HCT116 (cell line): ENCODE results near the gene DNAH10. TPM values are rescaled to one million over a fixed set of nuclear protein-coding genes. Genes with fewer than 3 reads are reported as not detected.

ENCODE experiments used
- ATAC-seq: fragments of 200-7000 bp; cut with Tn5 transposase; 2 replicates; pipeline ENCODE4 v1.9.1; 2020; ENCODE audit warnings: mild to moderate bottlenecking, moderate library complexity
- BruUV-seq: library from RNA; stranded (reverse); fragments of 400-500 nt; replicated peaks from 2 replicates; lab custom pipeline; 2021; lab: Mats Ljungman, UMichigan
- CTCF ChIA-PET: fragments of 300-600 bp; sonication (Branson Sonifier 250); formaldehyde crosslinking; loops from one replicate; lab custom pipeline; 2021; ENCODE audit warnings: antibody characterized with exemption; lab: Charles Lee
- POLR2A ChIA-PET: fragments of 300-600, 350-600 bp; sonication (Branson Sonifier 250); formaldehyde crosslinking; loops from one replicate; lab custom pipeline; 2021; ENCODE audit warnings: antibody characterized with exemption; lab: Charles Lee
- RAD21 ChIA-PET, 2 experiments: fragments of 300-600 bp; sonication (Branson Sonifier 250); formaldehyde crosslinking; loops; one replicate each; lab custom pipeline; 2023; ENCODE audit warnings: low total read pairs in 2 of 2; ENCODE audit not compliant: uncharacterized antibody in 2 of 2, unreplicated experiment in 2 of 2, low non-redundant PET in 1 of 2; lab: Charles Lee
- DNase-seq: peaks from one replicate; pipeline ENCODE4 v3.0.0-alpha.2; 2010; ENCODE audit warnings: low read depth, low spot score
- H2AFZ ChIP-seq: fragments of 200-600 bp; shearing (Covaris generic), sonication (generic); 2 replicates; pipeline ENCODE4 v1.6.1; 2017; ENCODE audit warnings: low read depth, mixed run types, mixed read lengths, antibody characterized with exemption, low read length; ENCODE audit not compliant: poor library complexity, severe bottlenecking
- H3K27ac ChIP-seq: 2 replicates; pipeline ENCODE4 v1.5.1; 2012; ENCODE audit warnings: low read depth, low read length
- H3K27me3 ChIP-seq: fragments of 200-600 bp; sonication (generic); 2 replicates; pipeline ENCODE4 v1.6.1; 2016; ENCODE audit warnings: mixed run types, low read length, mixed read lengths; ENCODE audit not compliant: insufficient read depth
- H3K36me3 ChIP-seq, 2 experiments: fragments of 200-500 bp in 1 of 2; fragments of 200-600 bp in 1 of 2; sonication (Bioruptor generic) in 1 of 2; sonication (generic) in 1 of 2; 2 replicates each; pipeline versions ENCODE4 v1.5.1 to v1.6.1; 2014 to 2016; ENCODE audit warnings: low read length in 2 of 2, inconsistent platforms in 1 of 2, mixed read lengths in 1 of 2, mixed run types in 1 of 2; ENCODE audit not compliant: insufficient read depth in 2 of 2, control insufficient read depth in 1 of 2
- H3K4me1 ChIP-seq, 2 experiments: fragments of 200-600 bp in 1 of 2; sonication (generic) in 1 of 2; 2 replicates each; pipeline versions ENCODE4 v1.5.1 to v1.6.1; 2012 to 2017; ENCODE audit warnings: low read length in 2 of 2, inconsistent platforms in 1 of 2, mild to moderate bottlenecking in 1 of 2, mixed read lengths in 1 of 2, mixed run types in 1 of 2, moderate library complexity in 1 of 2; ENCODE audit not compliant: insufficient read depth in 2 of 2, control insufficient read depth in 1 of 2
- H3K4me2 ChIP-seq: fragments of 200-600 bp; sonication (generic); 2 replicates; pipeline ENCODE4 v1.6.1; 2017; ENCODE audit warnings: mixed run types, low read length, mixed read lengths
- H3K4me3 ChIP-seq, 2 experiments: fragments of 200-600 bp in 1 of 2; sonication (generic) in 1 of 2; replicated peaks in 1 of 2; 2 replicates each; pipeline ENCODE4 v1.5.1; 2011 to 2016; ENCODE audit warnings: low read length in 2 of 2, control low read depth in 1 of 2, low read depth in 1 of 2, mild to moderate bottlenecking in 1 of 2, mixed read lengths in 1 of 2, mixed run types in 1 of 2
- H3K79me2 ChIP-seq: fragments of 200-600 bp; sonication (generic); 2 replicates; pipeline ENCODE4 v1.6.1; 2017; ENCODE audit warnings: mild to moderate bottlenecking, mixed run types, low read length, moderate library complexity, mixed read lengths; ENCODE audit not compliant: insufficient read depth
- H3K9ac ChIP-seq: fragments of 200-600 bp; sonication (generic); 2 replicates; pipeline ENCODE4 v1.6.1; 2016; ENCODE audit warnings: low read length, mixed read lengths
- H3K9me2 ChIP-seq: fragments of 200-600 bp; sonication (generic), shearing (Covaris generic); 2 replicates; pipeline ENCODE4 v1.6.1; 2017; ENCODE audit warnings: mixed run types, mild to moderate bottlenecking, moderate library complexity; ENCODE audit not compliant: insufficient read depth
- H3K9me3 ChIP-seq, 2 experiments: fragments of 200-500 bp in 1 of 2; fragments of 200-600 bp in 1 of 2; sonication (Bioruptor generic) in 1 of 2; sonication (generic) in 1 of 2; 2 replicates each; pipeline ENCODE4 v1.6.1; 2014 to 2017; ENCODE audit warnings: low read length in 2 of 2, mixed read lengths in 2 of 2, inconsistent platforms in 1 of 2, low read depth in 1 of 2, mild to moderate bottlenecking in 1 of 2, mixed run types in 1 of 2, moderate library complexity in 1 of 2; ENCODE audit not compliant: control insufficient read depth in 1 of 2, insufficient read depth in 1 of 2
- H4K20me1 ChIP-seq: fragments of 200-600 bp; sonication (generic), shearing (Covaris generic); 2 replicates; pipeline ENCODE4 v1.6.1; 2017; ENCODE audit warnings: mixed run types, mild to moderate bottlenecking, moderate library complexity; ENCODE audit not compliant: insufficient read depth
- ATF3 ChIP-seq: IDR thresholded peaks from 2 replicates; pipeline ENCODE4 v1.6.1; 2012
- CBX3 ChIP-seq: IDR thresholded peaks from 2 replicates; pipeline ENCODE4 v1.6.1; 2012; ENCODE audit warnings: low read depth
- CEBPB ChIP-seq: IDR thresholded peaks from 2 replicates; pipeline ENCODE4 v1.6.1; 2012; ENCODE audit warnings: low read depth
- EGR1 ChIP-seq: IDR thresholded peaks from 2 replicates; pipeline ENCODE4 v1.6.1; 2012; ENCODE audit warnings: low read depth
- EZH2phosphoT487 ChIP-seq: fragments of 200-600 bp; IDR thresholded peaks from 2 replicates; pipeline ENCODE4 v1.6.1; 2018; ENCODE audit warnings: antibody characterized with exemption, borderline replicate concordance
- JUND ChIP-seq: IDR thresholded peaks from 2 replicates; pipeline ENCODE4 v1.6.1; 2012
- MAX ChIP-seq: IDR thresholded peaks from 2 replicates; pipeline ENCODE4 v1.6.1; 2012
- POLR2A ChIP-seq: IDR thresholded peaks from 2 replicates; pipeline ENCODE4 v1.7.0; 2011; ENCODE audit warnings: borderline replicate concordance; ENCODE audit not compliant: insufficient read depth, insufficient read length; ENCODE audit errors: extremely low read depth
- RAD21 ChIP-seq: IDR thresholded peaks from 2 replicates; pipeline ENCODE4 v1.6.1; 2012; ENCODE audit warnings: low read depth, mild to moderate bottlenecking
- SIN3A ChIP-seq: IDR thresholded peaks from 2 replicates; pipeline ENCODE4 v1.6.1; 2012; ENCODE audit warnings: low read depth
- YY1 ChIP-seq: IDR thresholded peaks from 2 replicates; pipeline ENCODE4 v1.6.1; 2011; ENCODE audit warnings: low read length, low read depth, moderate library complexity, mild to moderate bottlenecking; ENCODE audit not compliant: insufficient replicate concordance; ENCODE audit errors: extremely low read depth
- ZFX ChIP-seq: fragments of 450-650 bp; IDR thresholded peaks from 2 replicates; pipeline ENCODE4 v1.6.1; 2017
- ZNF274 ChIP-seq: fragments of 200-500 bp; sonication (Bioruptor generic); IDR thresholded peaks from 2 replicates; pipeline ENCODE4 v1.6.1; 2014; ENCODE audit warnings: mild to moderate bottlenecking, low read depth, low read length, inconsistent platforms
- intact Hi-C: fragments of 100-400 bp; cut with micrococcal nuclease; formaldehyde crosslinking; loops from 2 replicates; pipeline ENCODE4 v1.10.0; 2022
- total RNA-seq: library from RNA; stranded (reverse); gene quantifications from one replicate; pipeline ENCODE4 v1.2.1, GENCODE V29; 2021; ENCODE audit not compliant: unreplicated experiment

DNAH10 gene
- total RNA-seq, 1 experiment from 2014 or later, result 1.3 TPM

- RAD21 ChIA-PET, result no interaction called here
- POLR2A ChIA-PET, result no interaction called here
- Histone ChIP-seq H2AFZ (no peak overlapping the region), H4K20me1 (no peaks in the 10 kb centered on the region), H3K9ac (peak overlapping the region; percentile 91), H3K79me2 (peaks cover 26% of the 10 kb centered on the region), H3K4me2 (peak overlapping the region; percentile 94), H3K36me3 (peaks cover 0 to 2% of the 10 kb centered on the region in 2 experiments; a peak in 1 of 4 replicates), H3K4me1 (peaks cover 4 to 23% of the 10 kb centered on the region in 2 experiments; a peak in 3 of 4 replicates), H3K4me3 (peak overlapping the region; percentile 88 to 89), H3K27me3 (no peaks in the 10 kb centered on the region), H3K27ac (peak overlapping the region; percentile 72), H3K9me3 (no peaks in the 10 kb centered on the region), H3K9me2 (no peaks in the 10 kb centered on the region)
- intact Hi-C loops, result no loop called here
- no TSS peak for BruUV-seq
- TF ChIP-seq ZNF274, result no peak
- no peak for TF ChIP-seq ATF3
- no peak for TF ChIP-seq EGR1
- no peak for TF ChIP-seq SIN3A
- peak; percentile 54 for TF ChIP-seq ZFX
- TF ChIP-seq CBX3, result no peak
- TF ChIP-seq CEBPB, result no peak
- CTCF ChIA-PET, result interaction anchor here (0.7 kb wide), 1 partner anchor 98 kb away, joined by 3 read pairs; no protein-coding TSS in a partner anchor
- DNase-seq (no peak), ATAC-seq (no peak)
These were observed 49.3 kb upstream of the DNAH10 start for GRCh38 chr12:123712780-123713319.

GRCh38 chr12:123713398-123713797, 48.7 kb upstream of the DNAH10 start:
- TF ChIP-seq JUND (no peak), MAX (no peak), POLR2A (no peak), EZH2phosphoT487 (no peak), SIN3A (no peak), ZNF274 (no peak), YY1 (no peak), ATF3 (no peak), RAD21 (no peak)
- TF ChIP-seq, all 23 proteins: peak for 0
- Histone ChIP-seq H3K27ac (no peak overlapping the region), H3K4me3 (peak overlapping the region; percentile 88 to 89), H3K9ac (peak overlapping the region; percentile 91), H2AFZ (no peak overlapping the region), H3K4me2 (peak overlapping the region; percentile 94), H3K36me3 (peaks cover 0 to 2% of the 10 kb centered on the region in 2 experiments; a peak in 1 of 4 replicates), H3K79me2 (peaks cover 26% of the 10 kb centered on the region), H3K9me3 (no peaks in the 10 kb centered on the region), H3K9me2 (no peaks in the 10 kb centered on the region), H3K4me1 (peaks cover 4 to 23% of the 10 kb centered on the region in 2 experiments; a peak in 3 of 4 replicates), H3K27me3 (no peaks in the 10 kb centered on the region), H4K20me1 (no peaks in the 10 kb centered on the region)
- intact Hi-C loops, result no loop called here
- ChIA-PET RAD21 (no interaction called here), CTCF (no interaction called here), POLR2A (no interaction called here)
- no peak for DNase-seq
- no peak for ATAC-seq
- BruUV-seq, result TSS peak; percentile 68
